Endothelial cell of umbilical vein (primary cell): ENCODE data around the gene NUDT22. TPM values are rescaled to one million over a fixed set of nuclear protein-coding genes. Genes with fewer than 3 reads are reported as not detected.

Experiments used
- BruUV-seq: library from RNA; stranded (reverse); fragments of 400-500 nt; replicated peaks from 2 replicates; lab custom pipeline; 2021; lab: Mats Ljungman, UMichigan
- CTCF ChIA-PET: fragments of 300-600, 350-600 bp; sonication (Branson Sonifier 250); formaldehyde crosslinking; loops from one replicate; lab custom pipeline; 2021; ENCODE audit warnings: antibody characterized with exemption, inconsistent platforms; lab: Charles Lee
- POLR2A ChIA-PET: fragments of 300-600, 350-600 bp; sonication (Branson Sonifier 250); formaldehyde crosslinking; loops from one replicate; lab custom pipeline; 2021; ENCODE audit warnings: antibody characterized with exemption, inconsistent platforms; lab: Charles Lee
- DNase-seq: peaks from one replicate; pipeline ENCODE4 v3.0.0-alpha.2; 2011; ENCODE audit warnings: low read depth, low spot score
- FAIRE-seq: peaks from 2 replicates; lab custom pipeline; 2011; peaks lifted over from hg19 to GRCh38; lab: Jason Lieb, UNC
- H2AFZ ChIP-seq: 2 replicates; pipeline ENCODE4 v1.6.0; 2012; ENCODE audit warnings: low read depth, low read length, control low read depth, inconsistent platforms
- H3K27ac ChIP-seq: 2 replicates; pipeline ENCODE4 v1.5.1; 2011; ENCODE audit warnings: low read depth, mild to moderate bottlenecking, control low read depth, low read length, moderate library complexity; ENCODE audit not compliant: insufficient read depth
- H3K27me3 ChIP-seq, 2 experiments: 2 replicates each; pipeline versions ENCODE4 v1.6.0 to v1.6.1; 2011; ENCODE audit warnings: low read length in 2 of 2, mixed read lengths in 1 of 2; ENCODE audit not compliant: control insufficient read depth in 2 of 2, insufficient read depth in 2 of 2
- H3K36me3 ChIP-seq, 2 experiments: 2 replicates in 1 of 2; 3 replicates in 1 of 2; pipeline ENCODE4 v1.5.1; 2011; ENCODE audit warnings: low read length in 2 of 2, mild to moderate bottlenecking in 1 of 2, moderate library complexity in 1 of 2; ENCODE audit not compliant: control insufficient read depth in 2 of 2, insufficient read depth in 2 of 2; ENCODE audit errors: extremely low read depth in 1 of 2
- H3K4me1 ChIP-seq: 3 replicates; pipeline ENCODE4 v1.5.1; 2011; ENCODE audit warnings: mild to moderate bottlenecking, low read length; ENCODE audit not compliant: control insufficient read depth, insufficient read depth; ENCODE audit errors: extremely low read depth
- H3K4me2 ChIP-seq: 2 replicates; pipeline ENCODE4 v1.6.1; 2011; ENCODE audit warnings: low read length, control low read depth, mixed read lengths; ENCODE audit not compliant: insufficient read depth
- H3K4me3 ChIP-seq, 3 experiments: fragments of 200-600 bp in 1 of 3; sonication (generic), shearing (Covaris generic) in 1 of 3; replicated peaks in 1 of 3; 2 replicates each; pipeline ENCODE4 v1.5.1; 2011 to 2016; ENCODE audit warnings: control low read depth in 3 of 3, low read length in 3 of 3, mild to moderate bottlenecking in 2 of 3, inconsistent platforms in 1 of 3, low read depth in 1 of 3, moderate library complexity in 1 of 3; ENCODE audit not compliant: insufficient read depth in 1 of 3
- H3K79me2 ChIP-seq: 2 replicates; pipeline ENCODE4 v1.6.0; 2012; ENCODE audit warnings: low read length, inconsistent platforms; ENCODE audit not compliant: control insufficient read depth, insufficient read depth
- H3K9ac ChIP-seq: replicated peaks from 2 replicates; pipeline ENCODE3; 2011; ENCODE audit warnings: low read length, control low read depth; ENCODE audit not compliant: insufficient read depth; ENCODE audit errors: extremely low read depth
- H3K9me1 ChIP-seq: replicated peaks from 3 replicates; pipeline ENCODE4 v1.6.0; 2011; ENCODE audit warnings: mild to moderate bottlenecking, low read length; ENCODE audit not compliant: control insufficient read depth, insufficient read depth; ENCODE audit errors: extremely low read depth
- H3K9me3 ChIP-seq: replicated peaks from 2 replicates; pipeline ENCODE4 v1.5.1; 2012; ENCODE audit warnings: low read length, inconsistent platforms; ENCODE audit not compliant: control insufficient read depth, insufficient read depth
- H4K20me1 ChIP-seq: replicated peaks from 2 replicates; pipeline ENCODE3; 2011; ENCODE audit warnings: mild to moderate bottlenecking, low read length; ENCODE audit not compliant: control insufficient read depth, insufficient read depth; ENCODE audit errors: extremely low read depth
- EZH2 ChIP-seq: IDR thresholded peaks from 2 replicates; pipeline ENCODE4 v1.6.1; 2012; ENCODE audit warnings: borderline replicate concordance, low read depth, mild to moderate bottlenecking, moderate library complexity, low read length, inconsistent platforms; ENCODE audit not compliant: severe bottlenecking
- GATA2 ChIP-seq: IDR thresholded peaks from 2 replicates; pipeline ENCODE4 v1.7.0; 2011; ENCODE audit warnings: low read depth, mild to moderate bottlenecking, moderate library complexity, mixed read lengths, low read length; ENCODE audit not compliant: insufficient read length, insufficient read depth
- JUN ChIP-seq: IDR thresholded peaks from 2 replicates; pipeline ENCODE4 v1.6.1; 2011; ENCODE audit warnings: borderline replicate concordance, low read depth; ENCODE audit not compliant: insufficient read length, insufficient read depth
- POLR2A ChIP-seq: IDR thresholded peaks from 2 replicates; pipeline ENCODE4 v1.6.1; 2012; ENCODE audit warnings: low read depth, mild to moderate bottlenecking, control low read depth, low read length
- POLR2AphosphoS5 ChIP-seq: IDR thresholded peaks from 2 replicates; pipeline ENCODE4 v1.6.1; 2012; ENCODE audit warnings: low read depth, mild to moderate bottlenecking, control low read depth, low read length, moderate library complexity; ENCODE audit not compliant: insufficient read depth
- dilution Hi-C: fragments of 300-500 bp; cut with MboI; formaldehyde crosslinking; loops from one replicate; pipeline ENCODE4 v1.15.0; 2019; ENCODE audit warnings: low sequenced_read_pairs; ENCODE audit not compliant: extremely low pct_ligation_motif_present
- intact Hi-C: fragments of 100-400 bp; cut with micrococcal nuclease; formaldehyde crosslinking; loops from one replicate; pipeline ENCODE4 v1.10.0; 2022
- polyA plus RNA-seq, 4 experiments: library from polyadenylated mRNA; depleted of rRNA in 3 of 4; stranded (reverse) in 3 of 4; unstranded in 1 of 4; fragments of >200 nt; gene quantifications; 2 replicates each; pipeline versions ENCODE4 v1.2.1 to v1.2.3, GENCODE V29; 2011 to 2012; ENCODE audit warnings: missing spikeins in 1 of 4
- total RNA-seq: library from RNA; stranded (reverse); gene quantifications from 2 replicates; pipeline ENCODE4 v1.2.3, GENCODE V29; 2021
- TF ChIP-seq, protein P1 (sequence below), 2 donors: IDR thresholded peaks; 1 replicate in 1 of 2; 2 replicates in 1 of 2; pipeline ENCODE4 v1.5.1; 2011; ENCODE audit warnings: low read length in 2 of 2, mild to moderate bottlenecking in 2 of 2, moderate library complexity in 2 of 2, control low read depth in 1 of 2, inconsistent platforms in 1 of 2, low read depth in 1 of 2; ENCODE audit not compliant: insufficient read depth in 1 of 2; ENCODE audit errors: extremely low read depth in 1 of 2
- TF ChIP-seq, protein P2 (sequence below): IDR thresholded peaks from 2 replicates; pipeline ENCODE4 v1.6.1; 2011; ENCODE audit not compliant: insufficient read depth, insufficient read length

The NUDT22 gene
- total and polyA plus RNA-seq, 2 donors (not counting 3 experiments of a cell fraction or from before 2014, with no cell fraction given), result 37.8 to 54.8 TPM

DNA sequence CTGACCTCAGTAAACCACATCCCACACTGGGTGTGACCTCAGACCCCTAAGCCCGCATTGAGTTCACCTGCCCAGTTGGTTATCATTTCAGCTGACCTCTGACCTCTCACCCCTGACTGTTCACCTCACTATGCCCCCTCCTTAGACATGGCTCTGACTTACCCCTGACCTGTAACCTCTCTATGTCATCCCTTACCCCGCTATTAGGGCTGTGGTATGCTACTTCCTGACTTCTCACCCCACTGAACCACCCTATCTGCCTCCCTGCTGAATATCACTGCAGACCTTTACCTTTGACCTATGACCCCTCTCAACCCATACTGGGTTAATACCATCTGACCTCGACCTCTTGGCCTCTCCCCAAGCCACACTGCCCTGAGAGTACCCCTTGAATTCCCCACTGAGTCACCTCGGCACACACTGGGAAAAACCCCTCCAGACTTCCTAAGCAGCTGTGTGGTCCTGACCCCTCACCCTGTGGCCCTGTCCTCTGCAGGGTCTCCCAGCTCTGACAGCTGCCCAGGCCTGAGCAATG, 33.5 kb downstream of the NUDT22 start:
- no peak overlapping the region for H3K27ac ChIP-seq
- no peaks in the 10 kb centered on the region for H3K9me3 ChIP-seq
- DNase-seq, result no peak
- no peak for FAIRE-seq
- no peaks in the 10 kb centered on the region for H3K27me3 ChIP-seq
- H3K4me3 ChIP-seq, result no peak overlapping the region
- no TSS peak for BruUV-seq
- peaks cover 15% of the 10 kb centered on the region for H3K4me1 ChIP-seq
- intact Hi-C loops, result no loop called here
- CTCF ChIA-PET, result no interaction called here
- H3K36me3 ChIP-seq, result peaks cover 18 to 44% of the 10 kb centered on the region in 2 experiments
- no peak overlapping the region for H2AFZ ChIP-seq
- no peaks in the 10 kb centered on the region for H3K9me1 ChIP-seq
- TF ChIP-seq POLR2AphosphoS5, result no peak
- TF ChIP-seq JUN, result no peak
- TF ChIP-seq, protein P1, sequence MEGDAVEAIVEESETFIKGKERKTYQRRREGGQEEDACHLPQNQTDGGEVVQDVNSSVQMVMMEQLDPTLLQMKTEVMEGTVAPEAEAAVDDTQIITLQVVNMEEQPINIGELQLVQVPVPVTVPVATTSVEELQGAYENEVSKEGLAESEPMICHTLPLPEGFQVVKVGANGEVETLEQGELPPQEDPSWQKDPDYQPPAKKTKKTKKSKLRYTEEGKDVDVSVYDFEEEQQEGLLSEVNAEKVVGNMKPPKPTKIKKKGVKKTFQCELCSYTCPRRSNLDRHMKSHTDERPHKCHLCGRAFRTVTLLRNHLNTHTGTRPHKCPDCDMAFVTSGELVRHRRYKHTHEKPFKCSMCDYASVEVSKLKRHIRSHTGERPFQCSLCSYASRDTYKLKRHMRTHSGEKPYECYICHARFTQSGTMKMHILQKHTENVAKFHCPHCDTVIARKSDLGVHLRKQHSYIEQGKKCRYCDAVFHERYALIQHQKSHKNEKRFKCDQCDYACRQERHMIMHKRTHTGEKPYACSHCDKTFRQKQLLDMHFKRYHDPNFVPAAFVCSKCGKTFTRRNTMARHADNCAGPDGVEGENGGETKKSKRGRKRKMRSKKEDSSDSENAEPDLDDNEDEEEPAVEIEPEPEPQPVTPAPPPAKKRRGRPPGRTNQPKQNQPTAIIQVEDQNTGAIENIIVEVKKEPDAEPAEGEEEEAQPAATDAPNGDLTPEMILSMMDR (IDR thresholded peaks at IDR 0.05; ENCODE audit: extremely low read depth in 1 of 2, insufficient read depth in 1 of 2, low read depth in 1 of 2, low read length in 2 of 2), result no peak
- no peak for TF ChIP-seq POLR2A
- TF ChIP-seq, protein P2, sequence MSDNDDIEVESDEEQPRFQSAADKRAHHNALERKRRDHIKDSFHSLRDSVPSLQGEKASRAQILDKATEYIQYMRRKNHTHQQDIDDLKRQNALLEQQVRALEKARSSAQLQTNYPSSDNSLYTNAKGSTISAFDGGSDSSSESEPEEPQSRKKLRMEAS, result no peak
- TF ChIP-seq EZH2, result no peak
- TF ChIP-seq GATA2, result no peak
- no peaks in the 10 kb centered on the region for H4K20me1 ChIP-seq
- H3K79me2 ChIP-seq, result peaks cover 3% of the 10 kb centered on the region
- dilution Hi-C loops, result no loop called here
- H3K9ac ChIP-seq, result no peak overlapping the region
- H3K4me2 ChIP-seq, result no peak overlapping the region
- POLR2A ChIA-PET, result no interaction called here
